Glomerular visceral epithelial cell (primary cell): ENCODE measurements around the gene ZNF423.

Source experiments
- DNase-seq: peaks from one replicate; pipeline ENCODE4 v3.0.0-alpha.2; 2016; ENCODE audit errors: extremely low spot score

Gene ZNF423

GRCh38 chr16:49623501-49624266 is 232.2 kb downstream of the ZNF423 start:
- DNase-seq: no peak

- no peak for DNase-seq
These were observed 233.2 kb downstream of the ZNF423 start for GRCh38 chr16:49622421-49623402.

- no peak for DNase-seq
These were observed 233.9 kb downstream of the ZNF423 start for GRCh38 chr16:49622084-49622390.

- no peak for DNase-seq
These were observed 234.4 kb downstream of the ZNF423 start for GRCh38 chr16:49621241-49622083.

- DNase-seq: no peak
These were observed 235.1 kb downstream of the ZNF423 start for GRCh38 chr16:49620869-49621240.

GRCh38 chr16:49620158-49620868 is 235.6 kb downstream of the ZNF423 start:
- peak; percentile 66 for DNase-seq

GRCh38 chr16:49619811-49620157 is 236.1 kb downstream of the ZNF423 start:
- no peak for DNase-seq

GRCh38 chr16:49618955-49619354 is 237.0 kb downstream of the ZNF423 start:
- no peak for DNase-seq

GRCh38 chr16:49617710-49618330 is 238.1 kb downstream of the ZNF423 start:
- DNase-seq: no peak

GRCh38 chr16:49617016-49617629 is 238.8 kb downstream of the ZNF423 start:
- DNase-seq: no peak

- no peak for DNase-seq
These were observed 240.3 kb downstream of the ZNF423 start for GRCh38 chr16:49615576-49615975.

- no peak for DNase-seq
These were observed 244.9 kb downstream of the ZNF423 start for GRCh38 chr16:49610983-49611382.

GRCh38 chr16:49608779-49609178 is 247.1 kb downstream of the ZNF423 start:
- DNase-seq: no peak

- no peak for DNase-seq
These were observed 247.8 kb downstream of the ZNF423 start for GRCh38 chr16:49608098-49608497.

- DNase-seq: no peak
These were observed 250.2 kb downstream of the ZNF423 start for GRCh38 chr16:49605536-49606254.

- no peak for DNase-seq
These were observed 251.3 kb downstream of the ZNF423 start for GRCh38 chr16:49604602-49605001.

- no peak for DNase-seq
These were observed 252.0 kb downstream of the ZNF423 start for GRCh38 chr16:49603956-49604355.

- no peak for DNase-seq
These were observed 253.0 kb downstream of the ZNF423 start for GRCh38 chr16:49602976-49603310.

- DNase-seq: peak; percentile 47
These were observed 253.5 kb downstream of the ZNF423 start for GRCh38 chr16:49602201-49602975.
